ENCODE data around the gene TP53BP2.
A peak's percentile ranks its signal among the peaks of the same experiment; 100 is the strongest.

Gene TP53BP2

DNA sequence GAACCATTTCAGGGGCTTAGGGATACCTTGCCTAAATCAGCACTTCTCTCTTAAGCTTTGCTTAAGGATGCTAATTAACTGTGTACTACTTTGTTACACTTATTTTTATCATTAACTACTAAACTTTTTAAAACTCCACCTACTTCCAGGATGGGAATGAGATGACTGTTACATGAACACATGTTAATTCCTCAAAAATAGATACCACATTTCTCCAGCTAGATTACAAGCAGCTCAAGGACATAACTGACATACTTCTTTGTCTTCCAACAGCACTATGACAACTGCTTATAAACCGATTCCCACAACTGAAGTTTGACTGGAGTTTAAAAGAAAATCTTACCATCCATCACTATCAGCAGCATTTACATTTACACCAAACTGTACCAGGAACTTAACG, 53.7 kb downstream of the TP53BP2 start:
- DNase-seq (ENCODE audit: low read depth) = no peak

DNA sequence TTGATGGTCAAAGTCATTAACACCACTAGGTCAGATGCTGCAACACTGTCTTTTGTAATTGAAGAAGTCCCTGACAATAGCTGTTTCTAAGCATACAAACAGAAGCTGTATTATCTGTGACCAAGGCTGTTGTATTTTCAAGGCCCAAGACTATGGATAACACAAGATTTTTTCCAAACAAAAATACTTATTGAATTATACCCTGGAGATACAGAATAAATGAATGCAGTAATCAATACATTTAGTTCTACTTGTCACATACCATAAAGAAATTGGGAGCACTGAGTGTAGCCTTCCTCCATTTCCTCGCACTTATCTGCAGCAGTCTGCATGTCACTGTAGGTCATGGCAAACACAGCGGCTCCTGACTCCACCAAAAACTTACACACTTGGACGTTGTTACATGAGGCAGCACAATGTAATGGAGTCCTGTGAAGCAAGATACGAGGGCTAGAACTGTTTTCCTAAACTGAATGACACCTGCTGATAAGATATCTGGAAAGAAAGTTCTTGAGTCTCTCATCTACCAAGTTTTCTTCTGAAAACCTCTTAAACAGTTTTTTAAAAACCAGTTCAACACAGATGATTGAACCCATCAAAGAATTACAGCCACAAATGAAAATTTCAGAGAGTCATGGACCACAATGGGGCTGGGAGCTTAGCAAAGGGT, 56.9 kb downstream of the TP53BP2 start:
- no peak for DNase-seq (ENCODE audit: low read depth)

DNA sequence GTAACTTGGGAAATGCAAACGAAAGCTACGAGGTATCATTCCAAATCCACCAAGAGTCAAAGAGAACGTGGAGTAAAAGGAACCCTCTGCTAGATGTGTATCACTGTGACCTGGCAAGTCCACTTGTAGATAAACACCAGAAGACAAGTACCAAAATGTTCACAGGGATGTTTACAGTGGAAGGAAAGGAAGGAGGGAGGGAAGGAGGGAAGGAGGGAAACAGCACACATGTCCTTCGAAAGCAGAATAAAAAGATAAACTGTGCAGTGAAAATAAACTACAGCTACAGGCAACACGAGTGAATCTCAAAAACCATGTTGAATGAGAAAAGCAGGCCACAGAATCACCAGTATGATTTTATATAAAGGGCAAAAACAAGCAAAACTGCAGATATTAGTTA, 59.9 kb downstream of the TP53BP2 start:
- DNase-seq (ENCODE audit: low read depth) = no peak

- DNase-seq (ENCODE audit: low read depth) = no peak
These were observed 61.2 kb downstream of the TP53BP2 start for GRCh38 chr1:223784541-223784940.

GRCh38 chr1:223783676-223784075, 62.1 kb downstream of the TP53BP2 start:
- DNase-seq (ENCODE audit: low read depth) = no peak

- DNase-seq (ENCODE audit: low read depth) = no peak
These were observed 64.8 kb downstream of the TP53BP2 start for GRCh38 chr1:223780949-223781348.

GRCh38 chr1:223780318-223780717, 65.4 kb downstream of the TP53BP2 start:
- DNase-seq (ENCODE audit: low read depth) = no peak

GRCh38 chr1:223776826-223777454, 68.8 kb downstream of the TP53BP2 start:
- DNase-seq (ENCODE audit: low read depth) = no peak

DNA sequence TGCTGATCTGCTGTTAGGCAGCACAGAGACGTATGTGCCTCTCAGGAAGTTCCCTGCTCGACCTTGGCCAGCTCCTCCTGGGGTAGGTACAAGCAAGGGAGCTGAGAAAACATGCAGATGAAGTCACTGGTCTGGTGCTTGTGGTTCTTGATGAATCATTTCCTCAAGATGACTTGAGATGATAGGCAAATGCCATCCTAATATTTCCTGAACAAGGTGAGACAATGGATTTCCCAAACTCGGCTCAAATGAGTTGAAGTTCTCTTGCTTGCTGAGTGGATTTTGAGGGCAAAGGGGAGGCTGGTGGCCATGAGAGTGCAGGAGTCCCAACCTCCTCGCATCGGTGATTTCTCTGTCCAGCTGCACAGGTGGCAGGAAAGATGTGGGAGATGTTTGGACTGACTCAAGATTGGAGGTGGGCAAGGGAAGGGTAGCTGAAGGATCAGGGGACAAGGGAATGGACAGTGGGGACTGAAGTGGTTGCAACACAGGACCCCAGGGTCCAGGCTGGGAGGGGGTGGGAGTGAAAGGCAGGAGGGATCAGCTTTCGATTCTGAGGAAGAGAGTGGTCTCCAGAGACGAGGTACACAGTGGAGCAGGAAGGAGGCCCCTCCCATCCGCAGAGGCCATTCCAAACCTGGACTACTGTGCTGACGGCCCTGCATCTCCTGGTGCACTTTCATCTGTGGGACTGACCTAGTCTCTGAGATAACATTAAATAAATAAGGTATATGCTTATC, 69.5 kb downstream of the TP53BP2 start:
- peak; percentile 98 for DNase-seq (ENCODE audit: low read depth)

DNA sequence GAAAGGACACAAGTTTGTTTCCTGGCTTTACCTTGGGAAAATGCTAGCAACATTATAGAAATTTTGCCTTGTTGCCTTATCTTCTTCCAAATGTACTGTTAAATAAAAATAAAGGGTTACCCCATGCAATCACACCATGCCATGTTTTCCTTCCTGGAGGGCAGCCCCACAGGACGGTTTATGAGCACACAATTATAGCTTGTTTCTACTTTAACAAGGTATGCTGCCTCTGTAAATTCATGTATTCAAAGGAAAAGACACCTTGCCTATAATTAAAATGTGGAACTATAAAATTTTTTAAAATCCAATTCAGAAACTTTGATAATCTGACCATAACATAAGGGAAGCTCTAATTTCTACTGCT, 70.1 kb downstream of the TP53BP2 start:
- no peak for DNase-seq (ENCODE audit: low read depth)

GRCh38 chr1:223775054-223775453, 70.7 kb downstream of the TP53BP2 start:
- DNase-seq (ENCODE audit: low read depth) = peak; percentile 65

DNA sequence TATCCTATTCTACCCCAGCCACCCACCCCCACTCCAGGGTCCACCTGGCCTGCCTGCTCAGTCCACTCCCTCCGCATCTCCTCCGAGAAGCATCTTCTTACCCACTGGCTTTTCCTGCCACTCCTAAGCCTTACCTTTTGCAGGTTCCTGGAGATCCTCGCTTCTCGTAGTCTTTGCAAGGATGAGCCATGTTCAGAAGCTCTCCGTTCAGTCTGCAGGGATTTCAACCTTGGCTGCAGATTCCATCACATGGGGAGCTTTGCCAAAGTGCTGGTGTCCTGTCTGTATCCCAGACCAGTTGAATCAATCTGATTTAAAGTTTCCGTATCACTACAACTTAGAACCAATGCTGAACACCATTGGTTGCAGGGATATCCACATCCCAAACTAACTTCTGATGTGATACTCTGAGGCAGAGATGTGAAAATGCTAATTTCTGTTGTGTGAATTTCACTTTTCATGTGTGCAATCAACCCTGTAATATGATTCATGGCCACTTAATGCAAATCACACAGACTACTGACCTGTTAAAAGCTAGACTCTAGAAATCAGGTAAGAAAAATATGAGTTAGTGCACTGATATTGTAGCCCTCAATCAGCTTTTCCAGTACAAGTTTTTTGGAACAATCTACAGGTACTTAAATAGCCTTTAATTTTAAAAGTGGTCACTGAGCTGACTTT, 71.5 kb downstream of the TP53BP2 start:
- DNase-seq (ENCODE audit: low read depth) = no peak

DNA sequence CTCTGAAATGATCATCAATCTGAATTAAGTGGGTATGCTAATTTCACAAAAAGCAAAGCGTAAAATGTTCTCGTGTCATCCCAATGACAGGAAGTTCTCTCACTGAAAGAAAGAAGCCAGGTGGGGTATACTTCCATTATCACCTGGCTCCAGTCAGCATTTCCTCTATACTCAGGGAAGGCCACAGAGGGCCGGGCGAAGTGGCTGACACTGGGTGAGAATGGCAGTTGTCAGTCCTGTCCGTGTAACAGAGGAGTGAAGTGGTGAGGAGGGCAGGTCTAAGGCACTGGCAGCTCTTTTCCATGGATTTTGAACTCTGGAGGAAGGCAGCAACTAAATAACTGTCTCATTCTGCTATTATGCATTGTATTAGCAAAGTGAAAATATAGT, 73.0 kb downstream of the TP53BP2 start:
- DNase-seq (ENCODE audit: low read depth) = no peak

- peak; percentile 92 for DNase-seq (ENCODE audit: low read depth)
These were observed 73.7 kb downstream of the TP53BP2 start for GRCh38 chr1:223771814-223772770.

GRCh38 chr1:223771469-223771813, 74.3 kb downstream of the TP53BP2 start:
- DNase-seq (ENCODE audit: low read depth) = no peak

GRCh38 chr1:223770621-223771315, 75.0 kb downstream of the TP53BP2 start:
- DNase-seq (ENCODE audit: low read depth) = no peak

DNA sequence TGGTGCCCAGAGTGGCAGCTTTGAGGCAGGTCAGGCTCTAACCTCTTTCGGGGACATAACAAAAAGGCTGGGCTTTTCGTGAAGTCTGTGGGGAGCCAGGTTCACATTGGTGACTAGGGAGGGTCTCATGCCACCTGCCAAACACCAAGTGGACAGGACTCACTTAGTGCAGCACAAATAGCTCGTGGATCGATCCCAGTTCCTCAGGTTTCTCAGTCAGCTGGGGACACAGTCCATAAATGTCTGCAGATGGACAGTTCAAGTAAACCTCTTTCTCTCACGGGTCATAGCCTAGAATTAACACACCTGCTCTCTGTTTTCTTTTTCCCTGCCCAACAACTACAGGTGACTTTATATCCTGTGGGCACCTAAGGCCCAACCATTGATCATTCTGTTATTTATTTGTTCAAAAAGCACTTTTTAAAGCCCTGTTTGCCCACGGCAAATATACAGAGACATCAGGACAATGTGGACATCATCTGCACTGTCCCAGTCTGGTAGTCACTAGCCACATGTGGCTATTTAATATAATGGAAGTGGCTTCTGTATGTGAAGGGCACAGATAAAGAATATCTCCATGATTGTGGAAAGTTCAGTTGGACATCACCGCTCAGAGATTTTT, 79.9 kb downstream of the TP53BP2 start:
- DNase-seq (ENCODE audit: low read depth) = no peak

DNA sequence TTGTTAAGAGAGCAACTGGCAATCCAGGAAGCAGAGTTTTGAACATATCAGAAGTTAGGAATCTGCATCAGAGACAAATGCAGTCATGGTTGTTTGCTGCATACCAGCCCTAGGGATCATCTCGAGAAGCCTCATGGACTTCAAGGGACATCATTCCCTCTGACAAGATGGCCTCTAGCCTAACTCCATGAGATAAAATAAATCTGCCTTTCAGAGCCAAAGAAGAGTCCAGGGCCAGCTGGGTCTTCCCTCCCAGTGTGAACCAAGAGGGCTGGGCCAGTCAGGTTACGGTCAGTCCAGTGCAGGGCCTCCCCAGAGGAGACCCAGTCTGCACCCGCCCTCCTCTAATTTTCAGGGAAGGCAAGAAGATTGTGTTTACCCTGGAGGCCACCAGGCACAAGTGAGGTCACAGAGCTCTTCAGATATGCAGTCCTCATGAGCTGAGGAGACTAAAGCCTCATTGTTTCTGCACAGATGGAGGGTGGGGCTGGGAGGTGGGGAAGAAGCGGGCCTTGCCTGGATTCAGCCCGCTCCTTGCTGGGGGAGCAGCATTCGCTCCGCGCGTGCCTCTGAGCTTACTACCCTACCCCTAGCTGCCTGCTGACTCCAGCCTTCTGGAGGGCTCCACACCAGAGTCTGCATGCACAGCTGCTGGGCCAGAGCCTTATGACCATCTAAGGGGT, 80.6 kb downstream of the TP53BP2 start:
- peak; percentile 68 for DNase-seq (ENCODE audit: low read depth)

- no peak for DNase-seq (ENCODE audit: low read depth)
These were observed 81.9 kb downstream of the TP53BP2 start for GRCh38 chr1:223763881-223764280.

DNA sequence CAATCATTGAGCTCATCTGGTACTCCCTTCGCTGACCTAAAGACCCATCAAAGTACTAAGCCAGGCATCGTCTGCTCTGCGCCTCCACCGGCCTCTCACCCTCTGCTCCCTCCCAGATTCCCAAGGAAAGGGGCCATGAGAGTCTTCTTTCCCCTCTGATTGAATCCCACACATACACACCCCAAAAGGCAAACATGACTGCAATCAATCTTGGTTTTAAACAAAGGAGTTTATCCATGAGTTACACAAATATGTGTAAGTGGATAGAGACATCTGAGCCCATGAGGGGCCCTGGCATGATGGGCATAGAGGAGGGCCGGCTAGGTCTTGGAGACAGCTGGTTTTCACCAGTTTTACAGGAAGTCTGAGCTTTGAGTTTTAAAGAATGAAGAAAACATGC, 82.5 kb downstream of the TP53BP2 start:
- DNase-seq (ENCODE audit: low read depth) = no peak
